ENCODE data around the gene HOXB1. TPM values are rescaled to one million over a fixed set of nuclear protein-coding genes. Genes with fewer than 3 reads are reported as not detected.
A peak's percentile ranks its signal among the peaks of the same experiment; 100 is the strongest.

Gene HOXB1
- total and polyA plus RNA-seq, 10 donors, result 0.06 TPM; not detected in 9

- Histone ChIP-seq H3K4me1 (peaks cover 0 to 75% (median 16%) of the 10 kb centered on the region in 6 donors), H3K36me3 (no peaks in the 10 kb centered on the region), H3K27me3 (replicated peaks in 1 of 7) (peaks cover 0 to 70% (median 8%) of the 10 kb centered on the region in 7 donors), H3K4me3 (no peak overlapping the region), H3K27ac (peak overlapping the region in 7 of 8 donors; percentile 5 to 94 (median 55)), H3K9me3 (no peaks in the 10 kb centered on the region)
- intact Hi-C loops (cut with DNase I; ENCODE audit: low total_unique reads), result no loop called here
- no peak for DNase-seq
- 72 to 79% (median 78%) methylated on average over 13 to 14 of the region's 14 CpGs for WGBS, 5 donors
- TF ChIP-seq POLR2A (IDR thresholded peaks at IDR 0.05), result no peak
- no peak for TF ChIP-seq CTCF (IDR thresholded peaks at IDR 0.05 in 8 of 11, conservative IDR thresholded peaks at IDR 0.05 in 3 of 11)
- TF ChIP-seq POLR2AphosphoS5 (IDR thresholded peaks at IDR 0.05), result no peak
Measured at GRCh38 chr17:48559840-48560817, 29.3 kb upstream of the HOXB1 start.

- Histone ChIP-seq H3K9me3 (no peaks in the 10 kb centered on the region), H3K4me1 (peaks cover 0 to 68% (median 16%) of the 10 kb centered on the region in 6 donors), H3K27ac (peak overlapping the region in 7 of 8 donors; percentile 5 to 94 (median 55)), H3K4me3 (no peak overlapping the region), H3K27me3 (replicated peaks in 1 of 7) (peaks cover 0 to 70% (median 8%) of the 10 kb centered on the region in 7 donors), H3K36me3 (no peaks in the 10 kb centered on the region)
- TF ChIP-seq CTCF (IDR thresholded peaks at IDR 0.05 in 8 of 11, conservative IDR thresholded peaks at IDR 0.05 in 3 of 11), result no peak
- DNase-seq, result no peak
- intact Hi-C loops (cut with DNase I; ENCODE audit: low total_unique reads), result no loop called here
- 72 to 91% (median 81%) methylated on average over 16 of the region's 16 CpGs for WGBS, 5 donors
Measured at GRCh38 chr17:48559122-48559839, 28.5 kb upstream of the HOXB1 start.

DNA sequence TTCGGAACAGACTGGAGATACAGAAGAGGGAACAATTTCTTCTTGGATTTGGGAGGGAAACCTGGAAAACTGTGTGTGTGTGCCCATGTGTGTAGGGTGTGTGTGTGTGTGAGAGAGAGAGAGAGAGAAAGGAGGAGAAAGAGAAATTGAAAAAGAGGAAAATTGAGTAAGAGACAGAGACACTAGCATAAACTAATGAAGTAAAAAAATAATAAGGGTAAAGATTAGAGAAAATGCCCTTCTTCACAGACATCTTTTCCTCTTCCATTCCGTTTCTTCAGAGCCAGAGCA lies 28.0 kb upstream of the HOXB1 start:
- peaks cover 0 to 64% (median 16%) of the 10 kb centered on the region in 6 donors for H3K4me1 ChIP-seq
- H3K27ac ChIP-seq, result peak overlapping the region in 7 of 8 donors; percentile 41 to 94 (median 57)
- no peak overlapping the region for H3K4me3 ChIP-seq
- TF ChIP-seq POLR2AphosphoS5 (IDR thresholded peaks at IDR 0.05) (no peak), POLR2A (IDR thresholded peaks at IDR 0.05) (no peak), CTCF (IDR thresholded peaks at IDR 0.05 in 8 of 11, conservative IDR thresholded peaks at IDR 0.05 in 3 of 11) (no peak)
- H3K36me3 ChIP-seq, result no peaks in the 10 kb centered on the region
- WGBS, 5 donors, result 81 to 91% (median 84%) methylated on average over 2 of the region's 2 CpGs
- no peaks in the 10 kb centered on the region for H3K9me3 ChIP-seq
- intact Hi-C loops (cut with DNase I; ENCODE audit: low total_unique reads), result no loop called here
- no peak for DNase-seq
- H3K27me3 ChIP-seq (replicated peaks in 1 of 7), result peaks cover 0 to 66% (median 6%) of the 10 kb centered on the region in 7 donors

Data from spleen (tissue), 11 donors.